GM12801 (cell line): Measurements from ENCODE around the gene YEATS2.

Experiments
- TF ChIP-seq, protein P1 (sequence below): IDR thresholded peaks from one replicate; pipeline ENCODE4 v1.5.1; 2011; ENCODE audit warnings: control low read depth; ENCODE audit not compliant: insufficient read length; ENCODE audit errors: extremely low read depth

YEATS2 gene

DNA sequence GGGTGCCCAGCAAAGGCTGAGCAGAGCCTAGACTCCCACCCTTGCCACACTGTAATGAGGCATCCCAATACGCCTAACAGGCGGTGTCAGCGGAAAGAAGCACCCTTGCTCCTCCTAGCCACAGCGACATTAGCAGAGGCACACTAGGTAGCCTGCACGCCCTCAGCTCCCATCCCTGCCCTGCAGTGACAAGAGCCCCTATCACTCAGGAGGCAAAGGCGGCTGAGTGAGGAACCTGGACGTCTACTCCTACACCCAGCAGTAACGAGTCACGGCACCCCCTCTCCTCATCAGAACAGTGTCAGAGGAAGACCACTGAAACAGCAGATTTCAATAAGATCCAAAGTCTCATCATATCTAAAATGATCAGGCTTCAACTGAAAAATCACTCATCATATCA lies 139.8 kb downstream of the YEATS2 start:
- TF ChIP-seq, protein P1, sequence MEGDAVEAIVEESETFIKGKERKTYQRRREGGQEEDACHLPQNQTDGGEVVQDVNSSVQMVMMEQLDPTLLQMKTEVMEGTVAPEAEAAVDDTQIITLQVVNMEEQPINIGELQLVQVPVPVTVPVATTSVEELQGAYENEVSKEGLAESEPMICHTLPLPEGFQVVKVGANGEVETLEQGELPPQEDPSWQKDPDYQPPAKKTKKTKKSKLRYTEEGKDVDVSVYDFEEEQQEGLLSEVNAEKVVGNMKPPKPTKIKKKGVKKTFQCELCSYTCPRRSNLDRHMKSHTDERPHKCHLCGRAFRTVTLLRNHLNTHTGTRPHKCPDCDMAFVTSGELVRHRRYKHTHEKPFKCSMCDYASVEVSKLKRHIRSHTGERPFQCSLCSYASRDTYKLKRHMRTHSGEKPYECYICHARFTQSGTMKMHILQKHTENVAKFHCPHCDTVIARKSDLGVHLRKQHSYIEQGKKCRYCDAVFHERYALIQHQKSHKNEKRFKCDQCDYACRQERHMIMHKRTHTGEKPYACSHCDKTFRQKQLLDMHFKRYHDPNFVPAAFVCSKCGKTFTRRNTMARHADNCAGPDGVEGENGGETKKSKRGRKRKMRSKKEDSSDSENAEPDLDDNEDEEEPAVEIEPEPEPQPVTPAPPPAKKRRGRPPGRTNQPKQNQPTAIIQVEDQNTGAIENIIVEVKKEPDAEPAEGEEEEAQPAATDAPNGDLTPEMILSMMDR = no peak

DNA sequence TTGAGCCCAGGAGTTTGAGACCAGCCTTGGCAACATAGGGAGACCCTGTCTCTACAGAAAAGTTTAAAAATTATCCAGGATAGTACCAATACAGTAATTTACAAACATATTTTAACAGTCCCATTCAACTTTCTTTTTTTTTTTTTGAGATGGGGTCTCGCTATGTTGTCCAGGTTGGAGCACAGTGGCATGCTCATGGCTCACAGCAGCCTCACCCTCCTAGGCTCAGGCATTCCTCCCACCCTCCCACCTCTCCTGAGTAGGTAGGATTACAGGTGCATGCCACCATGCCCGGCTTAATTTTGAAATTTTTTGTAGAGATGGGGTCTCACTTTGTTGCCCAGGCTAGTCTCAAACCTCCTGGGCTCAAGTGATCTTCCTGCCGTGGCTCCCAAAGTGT lies 140.3 kb downstream of the YEATS2 start:
- TF ChIP-seq, protein P1 = no peak

DNA sequence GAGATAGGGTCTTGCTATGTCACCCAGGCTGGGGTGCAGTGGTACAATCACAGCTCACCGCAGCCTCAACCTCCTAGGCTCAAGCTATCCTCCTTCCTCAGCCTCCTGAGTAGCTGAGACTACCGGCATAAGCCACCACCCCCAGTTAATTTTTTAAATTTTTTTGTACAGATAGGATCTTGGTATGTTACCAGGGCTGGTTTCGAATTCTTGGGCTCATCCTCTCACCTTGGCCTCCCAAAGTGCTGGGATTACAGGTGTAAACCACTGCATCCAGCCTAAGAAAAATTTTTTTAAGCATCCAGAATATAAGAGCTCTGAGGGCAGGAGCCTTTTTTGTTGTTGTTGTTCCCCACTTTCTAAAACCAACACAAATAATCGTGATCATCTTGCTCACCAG lies 142.2 kb downstream of the YEATS2 start:
- TF ChIP-seq, protein P1 = no peak

GRCh38 chr3:183844606-183845005 lies 147.0 kb downstream of the YEATS2 start:
- TF ChIP-seq, protein P1 = no peak

DNA sequence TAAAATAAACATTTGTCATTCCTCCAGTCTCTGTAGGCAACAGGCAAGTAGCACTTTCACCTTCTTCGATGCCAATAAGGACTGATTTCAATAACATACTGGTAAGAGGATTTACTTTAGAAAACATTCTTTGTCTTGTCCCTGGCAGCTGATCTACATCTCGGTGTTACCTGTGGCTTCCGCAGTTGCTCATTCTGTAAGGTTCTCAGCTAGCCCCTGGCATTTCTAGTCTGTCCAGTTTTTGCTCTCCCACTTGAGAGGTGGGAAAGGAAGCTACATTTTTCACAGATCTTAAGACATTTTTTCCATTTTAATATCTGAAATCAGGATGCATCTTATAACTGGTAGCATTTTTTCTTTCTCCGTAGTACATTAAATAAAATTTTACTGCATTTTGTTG lies 147.5 kb downstream of the YEATS2 start:
- TF ChIP-seq, protein P1 = no peak

DNA sequence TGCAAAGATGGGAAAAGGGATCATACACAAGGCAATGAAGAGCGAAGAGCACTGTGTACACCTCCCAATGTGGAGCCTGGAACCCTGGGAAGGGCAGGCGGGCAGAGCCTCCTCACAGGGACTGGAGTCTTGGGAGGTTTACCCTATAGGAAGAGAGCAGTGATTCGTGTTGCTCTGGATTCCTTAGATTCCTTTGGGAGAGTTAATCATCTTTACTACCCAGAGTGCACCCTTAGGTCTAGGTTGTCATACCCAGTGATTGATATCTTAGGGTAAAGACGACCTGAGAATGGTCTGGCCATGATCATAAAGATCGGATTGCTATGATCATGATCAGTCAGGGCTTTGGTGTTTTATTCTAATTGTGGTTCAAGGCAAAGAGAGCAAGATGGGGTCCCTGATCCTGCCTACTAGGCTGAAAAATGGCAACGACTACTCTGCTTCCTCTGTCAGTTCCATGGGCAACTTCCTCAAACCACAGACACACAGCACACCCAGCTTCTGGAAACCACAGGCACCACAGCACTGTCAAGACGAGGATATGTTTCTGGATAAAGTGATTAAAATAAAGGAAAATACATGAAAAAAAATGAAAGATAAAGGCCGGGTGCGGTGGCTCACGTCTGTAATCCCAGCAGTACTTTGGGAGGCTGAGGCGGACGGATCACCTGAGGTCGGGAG lies 148.2 kb downstream of the YEATS2 start:
- TF ChIP-seq, protein P1 = no peak

- TF ChIP-seq, protein P1 = no peak
These were observed 156.9 kb downstream of the YEATS2 start for GRCh38 chr3:183854318-183855035.
